Measurements from ENCODE around the gene MARCHF3. TPM values are rescaled to one million over a fixed set of nuclear protein-coding genes. Genes with fewer than 3 reads are reported as not detected.

MARCHF3 gene
- polyA plus RNA-seq, 2 of the 4 experiments (the other 2 are of a cell fraction) = 0.39 to 0.68 TPM

DNA sequence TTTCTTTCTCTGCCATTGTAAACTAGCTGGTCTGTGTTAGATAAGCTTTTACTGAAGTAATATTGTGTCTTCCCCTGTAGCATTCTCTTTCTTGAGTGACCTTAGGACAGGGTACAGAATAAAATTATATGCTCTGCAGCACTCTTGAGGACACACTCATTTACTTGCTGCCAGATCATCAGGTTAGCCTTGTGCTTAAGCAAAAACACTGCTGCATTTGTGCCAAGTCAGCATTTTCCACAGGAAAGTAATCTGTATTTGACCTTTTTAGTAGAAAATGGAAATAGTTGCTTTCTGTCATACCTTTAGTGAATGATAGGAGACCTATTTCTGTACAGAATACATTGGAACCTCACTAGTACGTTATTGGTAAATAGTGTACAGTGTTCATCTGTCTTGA, 199.2 kb downstream of the MARCHF3 start:
- no peak for ATAC-seq
- H3K27ac ChIP-seq = no peak overlapping the region
- FAIRE-seq = no peak
- POLR2A ChIA-PET = no interaction called here
- H3K4me2 ChIP-seq = no peak overlapping the region
- no peak for TF ChIP-seq RARB (CRISPR knock-in tag; IDR thresholded peaks at IDR 0.05)
- TF ChIP-seq KDM5A (IDR thresholded peaks at IDR 0.05) = no peak
- no peak for TF ChIP-seq POLR2AphosphoS2 (conservative IDR thresholded peaks at IDR 0.05; ENCODE audit: low read length)
- TF ChIP-seq MAFK (IDR thresholded peaks at IDR 0.05; ENCODE audit: partially characterized antibody) = peak; percentile 99
- DNase-seq (ENCODE audit: low read depth in 1 of 2, low spot score in 1 of 2) = no peak
- CTCF ChIA-PET = interaction anchor here (0.7 to 1.6 kb wide), 3 partner anchors 13 to 155 kb away, joined by 3 read pairs; no protein-coding TSS in a partner anchor
- no peaks in the 10 kb centered on the region for H3K4me1 ChIP-seq
- H3K4me3 ChIP-seq = no peak overlapping the region
- 94% methylated on average over 1 of the region's 1 CpG for WGBS (ENCODE audit: missing lambda C conversion rate)
- no peaks in the 10 kb centered on the region for H3K9me3 ChIP-seq

- Histone ChIP-seq H3K4me2 (no peak overlapping the region), H3K27ac (no peak overlapping the region), H3K4me1 (no peaks in the 10 kb centered on the region), H3K9me3 (no peaks in the 10 kb centered on the region), H3K4me3 (no peak overlapping the region)
- WGBS (ENCODE audit: missing lambda C conversion rate) = 91% methylated on average over 5 of the region's 5 CpGs
- FAIRE-seq (no peak), DNase-seq (ENCODE audit: low read depth in 1 of 2, low spot score in 1 of 2) (no peak), ATAC-seq (no peak)
- CTCF ChIA-PET = no interaction called here
- TF ChIP-seq TFCP2L1 (CRISPR knock-in tag; IDR thresholded peaks at IDR 0.05) (no peak), CBX8 (IDR thresholded peaks at IDR 0.05) (no peak), EHF (CRISPR knock-in tag; IDR thresholded peaks at IDR 0.05) (no peak), RFX5 (IDR thresholded peaks at IDR 0.05) (no peak)
- TF ChIP-seq, protein P1, sequence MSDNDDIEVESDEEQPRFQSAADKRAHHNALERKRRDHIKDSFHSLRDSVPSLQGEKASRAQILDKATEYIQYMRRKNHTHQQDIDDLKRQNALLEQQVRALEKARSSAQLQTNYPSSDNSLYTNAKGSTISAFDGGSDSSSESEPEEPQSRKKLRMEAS (IDR thresholded peaks at IDR 0.05) = no peak
- POLR2A ChIA-PET = no interaction called here
These were observed 200.3 kb downstream of the MARCHF3 start for GRCh38 chr5:126830061-126830460.

DNA sequence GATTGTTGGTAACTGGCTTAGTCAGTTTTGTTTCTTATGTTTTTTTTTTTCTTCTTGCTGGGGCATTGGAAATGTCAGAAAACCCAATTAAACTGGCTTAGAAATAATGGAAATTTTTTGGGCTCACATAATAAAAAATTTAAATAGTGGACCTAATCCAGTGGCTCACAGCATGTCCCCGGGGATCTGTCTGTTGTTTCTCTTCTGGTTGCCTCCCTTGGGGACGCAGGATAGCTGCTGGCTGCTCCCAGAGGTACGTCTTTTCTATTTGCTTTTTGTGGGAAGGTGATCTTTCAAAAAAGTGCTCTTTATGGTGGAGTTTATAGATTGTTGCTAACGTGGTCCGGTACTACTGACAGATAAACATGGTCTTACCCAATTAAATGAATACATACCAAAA, 201.3 kb downstream of the MARCHF3 start:
- Histone ChIP-seq H3K9me3 (no peaks in the 10 kb centered on the region), H3K4me1 (no peaks in the 10 kb centered on the region), H3K27ac (no peak overlapping the region), H3K4me2 (no peak overlapping the region), H3K4me3 (no peak overlapping the region)
- WGBS (ENCODE audit: missing lambda C conversion rate) = 82% methylated on average over 5 of the region's 5 CpGs
- POLR2A ChIA-PET = no interaction called here
- FAIRE-seq (no peak), DNase-seq (ENCODE audit: low read depth in 1 of 2, low spot score in 1 of 2) (no peak), ATAC-seq (no peak)
- CTCF ChIA-PET = interaction anchor here (1.2 kb wide), 1 partner anchor 9 kb away, joined by 4 read pairs; no protein-coding TSS in a partner anchor
- TF ChIP-seq HOXB5 (CRISPR knock-in tag; IDR thresholded peaks at IDR 0.05) (no peak), JUNB (IDR thresholded peaks at IDR 0.05) (no peak), ZNF302 (CRISPR knock-in tag; IDR thresholded peaks at IDR 0.05) (no peak), ESRRA (IDR thresholded peaks at IDR 0.05; ENCODE audit: borderline replicate concordance, low read length) (no peak), PHF8 (IDR thresholded peaks at IDR 0.05; ENCODE audit: borderline replicate concordance, low read depth) (no peak), ATOH8 (CRISPR knock-in tag; IDR thresholded peaks at IDR 0.05; ENCODE audit: low read depth) (no peak), USF2 (IDR thresholded peaks at IDR 0.05) (no peak), BCL3 (IDR thresholded peaks at IDR 0.05) (no peak), HEYL (CRISPR knock-in tag; IDR thresholded peaks at IDR 0.05) (no peak), CTCF (IDR thresholded peaks at IDR 0.05) (no peak), CBX2 (IDR thresholded peaks at IDR 0.05; ENCODE audit: borderline replicate concordance, low read depth) (no peak), MYC (IDR thresholded peaks at IDR 0.05; ENCODE audit: borderline replicate concordance, low read length) (no peak), ELK1 (IDR thresholded peaks at IDR 0.05; ENCODE audit: low read depth, low read length) (no peak), RNF2 (IDR thresholded peaks at IDR 0.05; ENCODE audit: borderline replicate concordance, low read depth) (no peak), CBX8 (IDR thresholded peaks at IDR 0.05) (no peak), CHD2 (IDR thresholded peaks at IDR 0.05; ENCODE audit: low read length, partially characterized antibody) (no peak), CHD4 (IDR thresholded peaks at IDR 0.05; ENCODE audit: borderline replicate concordance) (no peak)
- TF ChIP-seq, protein P2, sequence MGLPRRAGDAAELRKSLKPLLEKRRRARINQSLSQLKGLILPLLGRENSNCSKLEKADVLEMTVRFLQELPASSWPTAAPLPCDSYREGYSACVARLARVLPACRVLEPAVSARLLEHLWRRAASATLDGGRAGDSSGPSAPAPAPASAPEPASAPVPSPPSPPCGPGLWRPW (IDR thresholded peaks at IDR 0.05) = no peak

Data from A549 (cell line).